HG03139 (cell line): ENCODE results near the gene IMPA2.
"Not testable (repeated sequence)": the region's sequence is repeated elsewhere in the genome, so short reads cannot be mapped to it uniquely, and the experiment has no call there.

Source experiments
- ATAC-seq: cut with Tn5 transposase; IDR thresholded peaks from one replicate; pipeline ENCODE4 v1.9.1; 2021; ENCODE audit not compliant: unreplicated experiment

IMPA2 gene

GRCh38 chr18:11962597-11962996, 18.7 kb upstream of the IMPA2 start:
- no peak for ATAC-seq

- no peak for ATAC-seq
Measured at GRCh38 chr18:11963991-11964484, 17.3 kb upstream of the IMPA2 start.

- ATAC-seq, result no peak
Measured at GRCh38 chr18:11969904-11970835, 11.1 kb upstream of the IMPA2 start.

- not testable (repeated sequence) for ATAC-seq
Measured at GRCh38 chr18:11970836-11971226, 10.5 kb upstream of the IMPA2 start.

- no peak for ATAC-seq
Measured at GRCh38 chr18:11972371-11973174, 8.7 kb upstream of the IMPA2 start.

GRCh38 chr18:11974741-11975325, 6.5 kb upstream of the IMPA2 start:
- no peak for ATAC-seq

GRCh38 chr18:11975723-11976122, 5.6 kb upstream of the IMPA2 start:
- ATAC-seq, result no peak

GRCh38 chr18:11976315-11977152, 4.8 kb upstream of the IMPA2 start:
- no peak for ATAC-seq

- no peak for ATAC-seq
Measured at GRCh38 chr18:11977153-11977466, 4.2 kb upstream of the IMPA2 start.

- no peak for ATAC-seq
Measured at GRCh38 chr18:11978956-11979355, 2.4 kb upstream of the IMPA2 start.

GRCh38 chr18:11980163-11980493, 1.2 kb upstream of the IMPA2 start:
- ATAC-seq, result no peak

- ATAC-seq, result peak; percentile 83
Measured at GRCh38 chr18:11980494-11981191, 664 bp upstream of the IMPA2 start.

GRCh38 chr18:11981543-11982366, 448 bp downstream of the IMPA2 start:
- peak; percentile 15 for ATAC-seq

- ATAC-seq, result no peak
Measured at GRCh38 chr18:11982981-11983380, 1.7 kb downstream of the IMPA2 start.

- ATAC-seq, result no peak
Measured at GRCh38 chr18:11983592-11983991, 2.3 kb downstream of the IMPA2 start.

- ATAC-seq, result no peak
Measured at GRCh38 chr18:11984091-11984490, 2.8 kb downstream of the IMPA2 start.

GRCh38 chr18:11985586-11985985, 4.3 kb downstream of the IMPA2 start:
- no peak for ATAC-seq

- no peak for ATAC-seq
Measured at GRCh38 chr18:11986061-11986460, 4.8 kb downstream of the IMPA2 start.

- ATAC-seq, result no peak
Measured at GRCh38 chr18:11987527-11987926, 6.2 kb downstream of the IMPA2 start.
